Measurements from ENCODE around the gene KCTD18. TPM values are rescaled to one million over a fixed set of nuclear protein-coding genes. Genes with fewer than 3 reads are reported as not detected.

The KCTD18 gene
- total RNA-seq, 1 donor from 2014 or later: 4.7 TPM

- TF ChIP-seq, protein P1, sequence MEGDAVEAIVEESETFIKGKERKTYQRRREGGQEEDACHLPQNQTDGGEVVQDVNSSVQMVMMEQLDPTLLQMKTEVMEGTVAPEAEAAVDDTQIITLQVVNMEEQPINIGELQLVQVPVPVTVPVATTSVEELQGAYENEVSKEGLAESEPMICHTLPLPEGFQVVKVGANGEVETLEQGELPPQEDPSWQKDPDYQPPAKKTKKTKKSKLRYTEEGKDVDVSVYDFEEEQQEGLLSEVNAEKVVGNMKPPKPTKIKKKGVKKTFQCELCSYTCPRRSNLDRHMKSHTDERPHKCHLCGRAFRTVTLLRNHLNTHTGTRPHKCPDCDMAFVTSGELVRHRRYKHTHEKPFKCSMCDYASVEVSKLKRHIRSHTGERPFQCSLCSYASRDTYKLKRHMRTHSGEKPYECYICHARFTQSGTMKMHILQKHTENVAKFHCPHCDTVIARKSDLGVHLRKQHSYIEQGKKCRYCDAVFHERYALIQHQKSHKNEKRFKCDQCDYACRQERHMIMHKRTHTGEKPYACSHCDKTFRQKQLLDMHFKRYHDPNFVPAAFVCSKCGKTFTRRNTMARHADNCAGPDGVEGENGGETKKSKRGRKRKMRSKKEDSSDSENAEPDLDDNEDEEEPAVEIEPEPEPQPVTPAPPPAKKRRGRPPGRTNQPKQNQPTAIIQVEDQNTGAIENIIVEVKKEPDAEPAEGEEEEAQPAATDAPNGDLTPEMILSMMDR (IDR thresholded peaks at IDR 0.05; ENCODE audit: partially characterized antibody, unreplicated experiment): no peak
- H3K27ac Mint-ChIP-seq (ENCODE audit: unreplicated experiment): no peak overlapping the region
- peaks cover 1% of the 10 kb centered on the region for H3K27me3 Mint-ChIP-seq (ENCODE audit: unreplicated experiment)
- H3K36me3 Mint-ChIP-seq (ENCODE audit: unreplicated experiment): no peaks in the 10 kb centered on the region
- H3K4me1 Mint-ChIP-seq (ENCODE audit: low read depth, unreplicated experiment): peaks cover 5% of the 10 kb centered on the region
- H3K9me3 Mint-ChIP-seq (ENCODE audit: unreplicated experiment): no peaks in the 10 kb centered on the region
- no peak overlapping the region for H3K4me3 Mint-ChIP-seq (ENCODE audit: unreplicated experiment)
- no peak for DNase-seq
Measured at GRCh38 chr2:200523158-200523557, 13.3 kb upstream of the KCTD18 start.

DNA sequence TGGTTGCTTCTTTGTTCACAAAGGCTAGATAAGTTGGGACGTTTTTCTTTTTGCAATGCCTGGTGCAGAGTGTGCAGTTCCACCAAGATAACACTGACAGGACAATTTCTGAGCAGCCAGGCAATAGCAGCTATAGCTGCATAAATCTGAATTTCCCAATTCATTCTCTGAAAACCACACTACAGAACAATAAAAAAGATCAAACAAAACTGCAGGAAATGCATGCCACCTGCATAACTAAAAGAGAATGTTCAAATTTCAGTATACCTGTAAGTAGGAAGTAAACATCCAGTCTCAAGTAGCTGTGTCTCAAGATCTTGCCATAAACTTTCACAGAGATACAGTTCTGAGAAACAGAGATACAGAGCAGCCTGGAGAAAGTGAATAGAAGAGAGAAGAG is 5.3 kb upstream of the KCTD18 start:
- Mint-ChIP-seq H3K27me3 (ENCODE audit: unreplicated experiment) (peaks cover 1% of the 10 kb centered on the region), H3K4me1 (ENCODE audit: low read depth, unreplicated experiment) (no peaks in the 10 kb centered on the region), H3K36me3 (ENCODE audit: unreplicated experiment) (peaks cover 9% of the 10 kb centered on the region), H3K4me3 (ENCODE audit: unreplicated experiment) (no peak overlapping the region), H3K27ac (ENCODE audit: unreplicated experiment) (no peak overlapping the region), H3K9me3 (ENCODE audit: unreplicated experiment) (peaks cover 2% of the 10 kb centered on the region)
- TF ChIP-seq, protein P1 (IDR thresholded peaks at IDR 0.05; ENCODE audit: partially characterized antibody, unreplicated experiment): no peak
- no peak for DNase-seq

DNA sequence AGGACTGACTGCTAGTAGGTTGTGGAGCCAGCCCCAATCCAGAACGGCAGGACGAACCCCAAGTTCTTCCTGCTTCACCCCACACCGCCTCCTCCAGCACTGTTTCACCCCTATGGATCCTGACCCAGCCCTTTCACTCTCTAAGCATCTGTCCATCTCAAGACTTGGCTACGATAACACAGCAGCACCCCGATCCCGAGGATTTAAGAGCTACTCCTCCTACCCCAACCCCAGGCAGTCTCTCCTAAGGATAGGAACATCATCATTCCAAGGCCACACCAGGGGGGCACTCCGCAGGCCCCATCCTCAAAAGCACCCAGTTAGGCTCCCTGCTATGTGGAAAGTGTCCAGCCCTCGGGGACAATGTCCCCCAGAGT is 645 bp downstream of the KCTD18 start:
- TF ChIP-seq, protein P1 (IDR thresholded peaks at IDR 0.05; ENCODE audit: partially characterized antibody, unreplicated experiment): no peak
- Mint-ChIP-seq H3K4me3 (ENCODE audit: unreplicated experiment) (peak overlapping the region; percentile 91), H3K36me3 (ENCODE audit: unreplicated experiment) (no peaks in the 10 kb centered on the region), H3K27me3 (ENCODE audit: unreplicated experiment) (no peaks in the 10 kb centered on the region), H3K4me1 (ENCODE audit: low read depth, unreplicated experiment) (no peaks in the 10 kb centered on the region), H3K9me3 (ENCODE audit: unreplicated experiment) (peaks cover 2% of the 10 kb centered on the region), H3K27ac (ENCODE audit: unreplicated experiment) (peak overlapping the region; percentile 65)
- DNase-seq: no peak

DNA sequence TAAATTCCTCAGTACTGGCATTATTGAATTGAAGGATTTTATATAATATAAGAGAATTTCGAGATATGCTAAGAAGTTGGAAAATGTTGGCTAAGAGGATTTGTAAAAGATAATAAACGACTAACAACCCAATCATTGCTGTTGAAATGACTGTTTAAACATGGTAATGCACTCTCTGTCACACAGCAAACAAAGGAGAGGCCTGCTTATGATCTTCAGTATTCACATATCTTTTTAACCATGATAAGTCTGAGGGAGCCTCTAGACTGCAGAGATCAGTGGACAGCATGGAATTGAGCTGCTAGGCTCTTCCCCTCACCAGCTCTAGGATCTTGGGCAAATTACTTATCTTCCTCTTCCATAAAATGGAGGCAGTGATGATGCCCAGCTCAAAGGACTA is 2.7 kb downstream of the KCTD18 start:
- peaks cover 2% of the 10 kb centered on the region for H3K9me3 Mint-ChIP-seq (ENCODE audit: unreplicated experiment)
- H3K36me3 Mint-ChIP-seq (ENCODE audit: unreplicated experiment): no peaks in the 10 kb centered on the region
- no peak for DNase-seq
- no peak overlapping the region for H3K4me3 Mint-ChIP-seq (ENCODE audit: unreplicated experiment)
- TF ChIP-seq, protein P1 (IDR thresholded peaks at IDR 0.05; ENCODE audit: partially characterized antibody, unreplicated experiment): no peak
- no peaks in the 10 kb centered on the region for H3K4me1 Mint-ChIP-seq (ENCODE audit: low read depth, unreplicated experiment)
- no peaks in the 10 kb centered on the region for H3K27me3 Mint-ChIP-seq (ENCODE audit: unreplicated experiment)
- H3K27ac Mint-ChIP-seq (ENCODE audit: unreplicated experiment): no peak overlapping the region

GRCh38 chr2:200506679-200507078 is 3.2 kb downstream of the KCTD18 start:
- H3K36me3 Mint-ChIP-seq (ENCODE audit: unreplicated experiment): no peaks in the 10 kb centered on the region
- no peak for DNase-seq
- H3K27ac Mint-ChIP-seq (ENCODE audit: unreplicated experiment): no peak overlapping the region
- no peaks in the 10 kb centered on the region for H3K27me3 Mint-ChIP-seq (ENCODE audit: unreplicated experiment)
- TF ChIP-seq, protein P1 (IDR thresholded peaks at IDR 0.05; ENCODE audit: partially characterized antibody, unreplicated experiment): no peak
- H3K4me3 Mint-ChIP-seq (ENCODE audit: unreplicated experiment): no peak overlapping the region
- H3K9me3 Mint-ChIP-seq (ENCODE audit: unreplicated experiment): peaks cover 2% of the 10 kb centered on the region
- no peaks in the 10 kb centered on the region for H3K4me1 Mint-ChIP-seq (ENCODE audit: low read depth, unreplicated experiment)

All from glutamatergic neuron (in vitro differentiated cells).